CD14-positive monocyte (primary cell): ENCODE results near the gene DTX2. TPM values are rescaled to one million over a fixed set of nuclear protein-coding genes. Genes with fewer than 3 reads are reported as not detected.

ENCODE experiments used
- polyA plus RNA-seq, 3 donors: library from polyadenylated mRNA; depleted of rRNA in 1 of 3; unstranded in 2 of 3; stranded (reverse) in 1 of 3; fragments of 300-500 nt in 2 of 3; fragments of >200 nt in 1 of 3; fragmentation: Illumina TruSeq in 2 of 3; gene quantifications; 1 replicate in 2 of 3; 2 replicates in 1 of 3; pipeline ENCODE4 v1.2.3, GENCODE V29; 2012 to 2021
- small RNA-seq: library from RNA; depleted of rRNA; stranded (forward); fragments of <200 nt; gene quantifications from one replicate; pipeline ENCODE3, GENCODE V24; 2012; ENCODE audit warnings: low read depth; ENCODE audit not compliant: insufficient read length

The DTX2 gene
- polyA plus RNA-seq, 3 donors, result 11.3 to 35.2 (median 20.2) TPM

Small RNAs within 50 kb of the gene (small RNA-seq; reads per million reads assigned to genes)
- gene RF00019, result not detected

Other genes with a start within 250 kb of the DTX2 start
- 10 to 100 TPM in 1 of 3 donors, 1 to 10 TPM in 2; 8.3 to 20.7 (median 8.9) TPM for gene HSPB1, start 159.0 kb upstream of the DTX2 start, polyA plus RNA-seq
- gene YWHAG, start 102.7 kb upstream of the DTX2 start, polyA plus RNA-seq, result 10 to 100 TPM in 1 of 3 donors, 1 to 10 TPM in 2; 6.9 to 12.2 (median 9.3) TPM
- gene SSC4D, start 52.0 kb upstream of the DTX2 start, polyA plus RNA-seq, result under 1 TPM; 0.48 to 0.56 (median 0.56) TPM
- 10 to 100 TPM in 2 of 3 donors, 1 to 10 TPM in 1; 4.3 to 12.1 (median 10.4) TPM for gene ZP3, start 36.8 kb upstream of the DTX2 start, polyA plus RNA-seq
- under 1 TPM in 1 of 3 donors, not detected in 2; 0.33 TPM for gene UPK3B, start 48.8 kb downstream of the DTX2 start, polyA plus RNA-seq
- gene SPDYE16, start 81.6 kb downstream of the DTX2 start, polyA plus RNA-seq, result under 1 TPM in 1 of 3 donors, not detected in 2; 0.23 TPM
- 1 to 10 TPM; 1.1 to 3.9 (median 2.2) TPM for gene POMZP3, start 165.6 kb downstream of the DTX2 start, polyA plus RNA-seq